Activated gamma-delta T cell (primary cell): ENCODE results near the gene PSEN1.

Experiments
- DNase-seq: peaks from one replicate; lab custom pipeline; 2025; lab: John Stamatoyannopoulos, UW

The PSEN1 gene

GRCh38 chr14:73239393-73240241 is 103.3 kb downstream of the PSEN1 start:
- no peak for DNase-seq

- no peak for DNase-seq
Observed at GRCh38 chr14:73240816-73241480, 104.6 kb downstream of the PSEN1 start.

DNA sequence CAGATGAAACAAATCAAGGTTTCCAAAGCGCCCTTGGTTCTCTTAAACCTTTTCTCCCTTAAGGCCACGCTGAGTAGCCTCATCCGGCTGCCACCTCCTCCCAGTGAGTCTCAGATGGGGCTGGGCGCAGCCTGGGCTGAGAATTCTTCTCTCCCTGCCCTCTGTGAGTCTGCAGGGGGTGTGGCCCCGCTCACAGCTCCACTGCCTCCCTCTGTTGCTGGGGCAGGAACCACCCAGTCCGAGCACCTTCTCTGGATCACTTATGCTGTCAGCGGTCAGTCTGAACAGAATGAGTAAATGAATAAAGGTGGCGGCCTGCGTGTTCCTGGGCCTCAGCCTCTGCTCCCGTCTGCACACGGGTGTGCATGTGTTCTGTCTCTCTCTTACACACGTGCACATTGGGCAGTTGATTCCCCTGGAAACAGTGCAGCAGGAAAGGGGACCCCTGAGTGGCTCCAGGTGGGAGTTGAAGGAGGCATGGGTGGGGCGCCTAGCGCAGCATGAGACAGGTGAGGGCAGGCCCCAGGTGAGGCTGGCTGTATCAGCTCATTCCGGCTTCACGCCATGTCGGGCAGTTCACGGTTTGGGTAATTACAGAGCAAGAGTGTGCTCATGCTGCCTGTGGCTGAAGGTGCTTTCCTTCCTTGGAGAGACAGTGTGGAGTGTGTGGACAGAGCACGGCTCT is 105.3 kb downstream of the PSEN1 start:
- DNase-seq, result no peak

- DNase-seq, result no peak
Observed at GRCh38 chr14:73242357-73242901, 106.1 kb downstream of the PSEN1 start.

GRCh38 chr14:73243341-73243740 is 107.0 kb downstream of the PSEN1 start:
- no peak for DNase-seq

DNA sequence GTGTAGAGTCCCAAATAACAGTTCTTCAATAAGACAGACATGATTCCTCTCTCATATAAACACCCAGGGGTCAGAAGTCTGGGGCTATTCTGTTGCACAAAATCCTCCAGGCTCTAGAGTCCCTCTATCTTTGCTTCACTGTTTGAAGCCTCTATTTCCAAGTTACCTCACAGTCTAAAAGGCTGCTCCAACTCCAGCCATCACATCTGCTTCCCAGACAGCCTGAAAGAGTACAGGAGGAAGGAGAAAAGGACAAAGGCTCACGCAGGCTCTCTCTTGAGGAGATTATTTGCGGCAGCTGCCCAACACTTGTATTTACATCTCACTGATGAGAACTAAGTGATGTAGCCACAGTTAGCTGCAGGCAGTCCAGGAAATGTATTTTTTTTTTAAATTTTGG is 107.4 kb downstream of the PSEN1 start:
- no peak for DNase-seq

GRCh38 chr14:73244541-73245290 is 108.4 kb downstream of the PSEN1 start:
- no peak for DNase-seq

GRCh38 chr14:73245480-73246325 is 109.4 kb downstream of the PSEN1 start:
- DNase-seq, result peak; percentile 25

DNA sequence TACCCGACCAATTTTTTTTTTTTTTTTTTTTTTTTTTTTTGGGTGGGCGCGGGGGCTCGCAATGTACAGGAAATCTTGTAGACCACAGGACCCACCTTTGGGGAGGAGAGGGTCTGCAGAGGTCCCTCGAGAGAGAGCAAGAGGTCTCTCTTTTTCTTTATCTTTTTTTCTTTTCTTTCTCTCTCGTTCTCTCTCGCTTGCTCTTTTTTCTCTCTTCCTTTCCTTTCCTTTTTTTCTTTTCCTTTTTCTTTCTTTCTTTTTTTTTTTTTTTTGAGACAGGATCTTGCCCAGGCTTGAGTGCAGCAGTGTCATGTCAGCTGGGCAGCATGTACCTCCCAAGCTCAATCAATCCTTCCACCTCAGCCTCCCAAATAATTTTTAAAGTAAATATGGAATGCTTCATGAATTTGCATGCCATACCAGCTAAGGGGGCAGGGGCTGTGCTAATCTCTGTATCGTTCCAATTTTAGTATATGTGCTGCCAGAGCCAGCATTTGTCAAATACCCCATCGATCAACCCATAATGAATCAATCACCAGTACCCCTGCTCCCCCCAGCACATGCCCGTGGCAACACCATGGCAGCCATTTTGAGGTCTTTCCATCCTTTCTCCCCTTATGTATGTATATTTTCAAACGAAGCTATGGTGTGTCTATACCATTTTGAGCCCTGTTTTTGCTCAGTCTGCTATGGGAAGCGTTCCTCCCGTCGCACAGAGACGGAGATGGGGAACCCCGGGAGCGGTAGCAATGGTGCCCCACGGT is 110.3 kb downstream of the PSEN1 start:
- no peak for DNase-seq

DNA sequence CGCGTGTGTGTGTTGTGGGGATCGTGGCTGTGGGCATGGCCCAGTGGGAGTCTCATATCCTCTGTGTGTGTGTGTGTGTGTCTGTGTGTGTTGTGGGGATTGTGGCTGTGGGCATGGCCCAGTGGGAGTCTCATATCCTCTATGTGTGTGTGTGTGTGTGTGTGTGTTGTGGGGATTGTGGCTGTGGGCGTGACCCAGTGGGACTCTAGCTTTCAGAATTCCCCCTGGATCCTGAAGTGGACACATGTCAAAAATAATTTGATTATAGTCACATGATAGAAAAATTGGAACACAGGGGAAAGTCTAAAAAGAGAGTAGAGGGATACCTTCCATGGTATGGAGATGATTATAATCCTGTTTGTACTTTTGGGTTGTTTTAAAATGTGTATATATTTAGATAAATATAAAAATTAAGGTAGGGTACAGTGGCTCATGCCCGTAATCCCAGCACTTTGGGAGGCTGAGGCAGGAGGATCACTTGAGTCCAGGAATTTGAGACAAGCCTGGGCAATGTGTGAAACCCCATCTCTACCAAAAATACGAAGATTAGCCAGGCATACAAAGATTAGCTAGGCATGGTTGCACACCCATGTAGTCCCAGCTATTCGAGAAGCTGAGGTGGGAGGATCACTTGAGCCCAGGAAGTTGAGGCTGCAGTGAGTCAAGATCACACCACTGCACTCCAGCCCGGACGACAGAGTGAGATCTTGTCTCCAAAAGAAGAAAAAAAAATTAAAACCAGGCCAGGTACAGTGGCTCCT is 112.0 kb downstream of the PSEN1 start:
- no peak for DNase-seq

DNA sequence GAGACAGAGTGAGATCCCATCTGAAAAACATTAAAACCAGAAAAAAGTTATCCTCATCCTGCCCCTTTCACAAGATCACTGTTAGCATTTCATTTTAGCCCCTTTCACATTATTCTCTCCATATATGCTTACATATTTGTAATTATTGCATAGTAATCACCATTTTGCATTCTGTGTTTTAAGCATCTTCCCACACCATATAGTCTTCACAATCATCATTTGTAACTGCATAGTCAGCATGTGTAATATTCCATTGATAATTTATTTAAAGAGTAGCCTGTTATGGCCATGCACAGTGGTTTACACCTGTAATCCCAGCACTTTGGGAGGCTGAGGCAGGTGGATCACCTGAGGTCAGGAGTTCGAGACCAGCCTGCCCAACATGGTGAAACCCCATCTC is 112.8 kb downstream of the PSEN1 start:
- no peak for DNase-seq

DNA sequence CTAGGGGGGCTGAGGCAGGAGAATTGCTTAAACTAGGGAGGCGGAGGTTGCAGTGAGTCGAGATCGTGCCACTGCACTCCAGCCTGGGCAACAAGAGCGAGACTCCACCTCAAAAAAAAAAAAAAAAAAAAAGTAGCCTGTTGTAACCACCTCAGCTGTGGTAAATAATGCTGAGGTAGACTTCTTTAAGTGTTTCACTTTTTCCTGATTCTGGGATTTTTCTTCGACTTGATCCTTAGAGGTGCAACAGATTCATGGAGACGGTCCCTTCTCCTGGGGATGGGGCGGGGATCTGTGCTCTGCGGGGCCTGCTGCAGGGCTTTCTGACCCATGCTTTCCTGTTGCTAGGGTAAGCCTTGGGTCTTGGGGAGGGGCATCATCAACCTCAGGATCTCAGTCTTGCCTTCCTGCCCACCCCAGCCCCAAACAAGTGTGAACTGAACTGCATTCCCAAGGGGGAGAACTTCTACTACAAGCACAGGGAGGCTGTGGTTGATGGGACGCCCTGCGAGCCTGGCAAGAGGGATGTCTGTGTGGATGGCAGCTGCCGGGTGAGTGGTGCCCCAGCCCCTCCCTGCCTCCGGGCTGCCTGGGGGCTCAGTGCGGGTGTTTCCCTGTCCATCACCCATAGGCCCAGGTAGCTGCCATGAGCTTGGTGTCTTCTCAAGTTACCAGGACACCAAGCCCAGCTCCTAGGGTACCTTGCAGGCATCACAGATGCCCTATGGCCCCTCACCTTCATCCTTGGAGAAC is 113.4 kb downstream of the PSEN1 start:
- no peak for DNase-seq

DNA sequence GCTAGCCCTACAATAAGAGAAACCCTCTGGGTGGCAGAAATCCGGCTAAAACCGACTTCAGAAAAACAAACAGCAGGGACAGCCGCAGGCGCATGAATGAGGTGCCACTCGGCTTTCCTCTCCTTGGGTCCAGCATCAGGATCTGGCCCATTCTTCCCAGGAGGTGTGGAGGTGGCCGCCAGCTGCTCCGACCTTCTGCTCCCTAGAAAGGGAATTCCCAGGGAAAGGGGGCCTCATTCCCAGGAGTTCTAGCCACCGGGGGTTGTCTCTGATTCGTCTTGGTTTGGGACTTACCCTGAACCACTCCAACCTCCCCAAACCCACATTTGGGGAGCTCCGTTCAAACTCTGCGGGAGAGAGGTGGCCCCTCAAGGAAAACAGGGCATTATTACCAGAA is 114.0 kb downstream of the PSEN1 start:
- no peak for DNase-seq

- DNase-seq, result no peak
Observed at GRCh38 chr14:73250781-73251500, 114.6 kb downstream of the PSEN1 start.

DNA sequence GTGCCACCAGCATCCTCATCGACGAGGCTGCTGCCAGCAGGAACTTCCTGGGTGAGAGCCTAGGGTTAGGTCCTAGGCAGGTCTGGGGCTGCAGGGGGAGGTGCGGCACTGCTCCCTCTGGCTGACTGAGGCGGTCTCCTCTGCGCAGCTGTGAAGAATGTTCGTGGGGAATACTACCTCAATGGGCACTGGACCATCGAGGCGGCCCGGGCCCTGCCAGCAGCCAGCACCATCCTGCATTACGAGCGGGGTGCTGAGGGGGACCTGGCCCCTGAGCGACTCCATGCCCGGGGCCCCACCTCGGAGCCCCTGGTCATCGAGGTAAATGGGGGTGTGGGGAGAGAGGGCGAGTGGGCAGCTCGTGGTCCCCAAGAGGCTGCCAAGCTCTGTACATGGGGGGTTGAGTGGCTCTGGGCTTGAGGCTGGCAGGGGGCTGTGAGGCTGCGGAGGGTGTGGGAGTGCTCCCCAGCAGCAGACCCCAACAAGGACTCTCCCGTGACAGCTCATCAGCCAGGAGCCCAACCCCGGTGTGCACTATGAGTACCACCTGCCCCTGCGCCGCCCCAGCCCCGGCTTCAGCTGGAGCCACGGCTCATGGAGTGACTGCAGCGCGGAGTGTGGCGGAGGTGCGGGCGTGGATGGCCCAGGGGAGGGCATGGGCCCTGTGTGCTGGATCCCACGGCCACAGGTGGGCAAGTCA is 115.4 kb downstream of the PSEN1 start:
- no peak for DNase-seq

GRCh38 chr14:73252491-73253322 is 116.4 kb downstream of the PSEN1 start:
- no peak for DNase-seq

GRCh38 chr14:73253323-73253610 is 117.0 kb downstream of the PSEN1 start:
- DNase-seq, result no peak
